ENCODE data around the gene PKLR. TPM values are rescaled to one million over a fixed set of nuclear protein-coding genes. Genes with fewer than 3 reads are reported as not detected.

PKLR gene
- total and polyA plus RNA-seq, 4 donors = 10.4 to 56.1 (median 40.6) TPM

DNA sequence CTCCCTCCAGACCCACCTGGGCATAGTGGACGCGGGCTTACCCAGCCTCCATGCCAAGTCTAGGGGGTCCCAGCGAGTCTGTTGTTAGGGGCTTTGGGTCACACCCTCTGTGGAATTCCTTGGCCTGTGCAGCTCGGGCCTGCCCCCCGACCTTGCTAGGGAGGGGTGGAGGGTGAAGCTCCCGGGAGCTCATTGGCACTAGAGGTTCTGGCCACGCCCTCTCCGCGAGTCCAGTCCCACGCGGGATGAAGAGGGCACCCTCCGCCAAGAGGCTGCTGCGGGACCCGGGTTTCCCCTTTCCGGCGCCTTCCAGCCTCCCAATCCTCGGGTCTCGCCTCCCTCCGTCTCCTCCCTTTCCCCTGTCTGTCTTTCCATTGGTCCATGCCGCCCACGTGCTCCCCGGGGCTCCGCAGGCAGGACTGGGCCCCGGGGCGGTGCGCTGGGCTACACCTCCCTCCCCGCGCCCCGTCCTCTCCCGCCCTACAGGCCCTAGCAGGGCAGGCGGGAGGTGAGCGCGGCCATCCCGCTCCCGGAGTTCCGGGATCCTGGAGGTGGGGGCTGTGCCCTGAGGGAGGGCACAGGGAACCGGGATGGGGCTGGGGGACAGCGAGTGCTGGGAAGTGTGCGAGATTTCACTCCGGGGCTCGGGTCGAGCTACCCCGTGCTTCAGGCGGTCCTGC, 22.9 kb upstream of the PKLR start:
- TF ChIP-seq FOXA2 (IDR thresholded peaks at IDR 0.05) = no peak
- TF ChIP-seq MAX (IDR thresholded peaks at IDR 0.05) = peak; percentile 75
- TF ChIP-seq YY1 (IDR thresholded peaks at IDR 0.05) = peak; percentile 54
- peak; percentile 79 for TF ChIP-seq SP1 (IDR thresholded peaks at IDR 0.05)
- peak; percentile 67 for TF ChIP-seq NR2F2 (IDR thresholded peaks at IDR 0.05)
- TF ChIP-seq, protein P1, sequence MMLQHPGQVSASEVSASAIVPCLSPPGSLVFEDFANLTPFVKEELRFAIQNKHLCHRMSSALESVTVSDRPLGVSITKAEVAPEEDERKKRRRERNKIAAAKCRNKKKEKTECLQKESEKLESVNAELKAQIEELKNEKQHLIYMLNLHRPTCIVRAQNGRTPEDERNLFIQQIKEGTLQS (IDR thresholded peaks at IDR 0.05) = no peak
- TF ChIP-seq RAD21 (IDR thresholded peaks at IDR 0.05) = peak; percentile 43 to 52
- TF ChIP-seq ZBTB33 (IDR thresholded peaks at IDR 0.05) = peak; percentile 43
- TF ChIP-seq GABPA (IDR thresholded peaks at IDR 0.05 in 1 of 2, conservative IDR thresholded peaks at IDR 0.05 in 1 of 2) = peak in 1 of 2 donors; percentile 59
- TF ChIP-seq HNF4A (conservative IDR thresholded peaks at IDR 0.05) = peak in 1 of 2 donors; percentile 18
- TF ChIP-seq FOXA1 (IDR thresholded peaks at IDR 0.05) = no peak
- TF ChIP-seq REST (IDR thresholded peaks at IDR 0.05) = no peak
- no peak for TF ChIP-seq CTCF (IDR thresholded peaks at IDR 0.05; ENCODE audit: low read depth, low read length, missing input control)
- TF ChIP-seq EGR1 (IDR thresholded peaks at IDR 0.05; ENCODE audit: low read depth in 2 of 2) = peak in 1 of 2 donors; percentile 39
- peak in 1 of 2 donors; percentile 57 for TF ChIP-seq RXRA (IDR thresholded peaks at IDR 0.05)
- TF ChIP-seq TAF1 (conservative IDR thresholded peaks at IDR 0.05) = no peak
- no peak for TF ChIP-seq JUND (IDR thresholded peaks at IDR 0.05)
- no peak for TF ChIP-seq HNF4G (IDR thresholded peaks at IDR 0.05)
- under 1% methylated on average over 44 of the region's 44 CpGs for WGBS

More for the DNA sequence above, 22.9 kb upstream of the PKLR start:
- Histone ChIP-seq H3K4me1 (ENCODE audit: control insufficient read depth in 4 of 4, insufficient read depth in 4 of 4, low read length in 3 of 4) (peaks cover 2 to 35% (median 22%) of the 10 kb centered on the region in 4 donors), H3K27me3 (ENCODE audit: control insufficient read depth in 4 of 4, insufficient read depth in 4 of 4, low read length in 3 of 4) (no peaks in the 10 kb centered on the region), H3K27ac (ENCODE audit: low read depth in 1 of 2, low read length in 2 of 2) (peak overlapping the region; percentile 90 to 93), H3K9me3 (ENCODE audit: control insufficient read depth in 4 of 4, low read length in 3 of 4) (no peaks in the 10 kb centered on the region), H3K36me3 (ENCODE audit: control insufficient read depth in 4 of 4, insufficient read depth in 3 of 4, low read depth in 1 of 4, low read length in 3 of 4) (peaks cover 0 to 8% (median 6%) of the 10 kb centered on the region in 4 donors), H3K9ac (ENCODE audit: low read depth in 1 of 2, low read length in 2 of 2) (peak overlapping the region; percentile 61 to 75), H3K4me3 (ENCODE audit: low read depth in 1 of 3, low read length in 3 of 3) (peak overlapping the region; percentile 74 to 81 (median 78))
- peak; percentile 90 for DNase-seq (ENCODE audit: low spot score)
